Prostate gland (tissue), 2 donors: Measurements from ENCODE around the gene CACNA1F. TPM values are rescaled to one million over a fixed set of nuclear protein-coding genes. Genes with fewer than 3 reads are reported as not detected.

Source experiments
- DNase-seq: peaks from one replicate; pipeline ENCODE4 v3.0.0-alpha.2; 2019; ENCODE audit warnings: low spot score
- H3K27ac ChIP-seq, 2 donors: fragments of 200-600 bp; sonication (generic); 2 replicates each; pipeline ENCODE4 v1.5.1; 2017 to 2019
- H3K27me3 ChIP-seq: fragments of 200-600 bp; sonication (generic); replicated peaks from 2 replicates; pipeline ENCODE4 v1.5.1; 2019; ENCODE audit not compliant: insufficient read depth
- H3K36me3 ChIP-seq, 2 donors: fragments of 200-600 bp; sonication (generic); 1 replicate in 1 of 2; 2 replicates in 1 of 2; pipeline versions ENCODE4 v1.5.1 to v1.8.1; 2017 to 2019
- H3K4me1 ChIP-seq: fragments of 200-600 bp; sonication (generic); replicated peaks from 2 replicates; pipeline ENCODE4 v1.5.1; 2019
- H3K4me3 ChIP-seq, 2 donors: fragments of 200-600 bp; sonication (generic); 2 replicates each; pipeline ENCODE4 v1.5.1; 2017 to 2019
- H3K9me3 ChIP-seq: fragments of 200-600 bp; sonication (generic); 2 replicates; pipeline ENCODE4 v1.5.1; 2017
- POLR2A ChIP-seq: fragments of 450-650 bp; IDR thresholded peaks from one replicate; pipeline ENCODE4 v1.6.1; 2016; ENCODE audit warnings: antibody characterized with exemption, mild to moderate bottlenecking
- POLR2AphosphoS5 ChIP-seq: sonication (generic); formaldehyde crosslinking; IDR thresholded peaks from one replicate; pipeline ENCODE4 v1.6.1; 2017; ENCODE audit warnings: antibody characterized with exemption
- WGBS: methylation state at CpG from one replicate; pipeline ENCODE4 v1.1.5; 2018; 5-methylcytosine and 5-hydroxymethylcytosine counted together
- intact Hi-C: fragments of 100-400 bp; cut with DNase I; formaldehyde crosslinking; loops from one replicate; pipeline ENCODE4 v1.14.2; 2022
- total RNA-seq, 2 donors: library from RNA; depleted of rRNA; stranded (reverse); fragments of >200 nt; gene quantifications; one replicate each; pipeline ENCODE4 v1.1.0, GENCODE V29; 2016
- TF ChIP-seq, protein P1 (sequence below), 4 experiments: fragments of 200-600 bp in 2 of 4; fragments of 450-650 bp in 2 of 4; sonication (generic) in 2 of 4; IDR thresholded peaks; 1 replicate in 3 of 4; 2 replicates in 1 of 4; pipeline ENCODE4 v1.5.1; 2016 to 2019; ENCODE audit warnings: antibody characterized with exemption in 4 of 4, mild to moderate bottlenecking in 2 of 4, moderate library complexity in 2 of 4

Gene CACNA1F
- total RNA-seq, 2 donors from 2014 or later: 0.17 TPM; not detected in 1

DNA sequence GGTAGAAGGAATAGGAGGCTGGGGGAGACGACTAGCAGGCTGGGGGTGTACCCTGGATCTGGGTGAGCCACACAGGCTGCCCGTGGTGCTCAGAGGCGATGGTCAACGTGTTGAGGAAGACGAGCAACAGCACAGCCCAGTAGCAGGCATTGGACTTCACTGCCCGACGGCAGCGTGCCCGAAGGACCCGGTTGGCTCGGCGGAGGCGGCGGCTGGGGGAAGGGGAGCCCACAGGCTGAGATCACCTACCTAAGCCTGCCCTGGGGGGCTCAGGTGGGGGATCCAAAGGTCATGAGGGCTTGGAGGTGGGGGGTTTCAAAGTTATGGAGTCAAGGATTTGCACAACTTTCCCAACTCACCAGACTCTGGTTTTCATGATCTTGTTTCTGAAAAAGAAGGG, 7.3 kb downstream of the CACNA1F start:
- Histone ChIP-seq H3K4me1 (no peaks in the 10 kb centered on the region), H3K36me3 (no peaks in the 10 kb centered on the region), H3K4me3 (no peak overlapping the region), H3K27ac (no peak overlapping the region), H3K27me3 (no peaks in the 10 kb centered on the region), H3K9me3 (no peaks in the 10 kb centered on the region)
- intact Hi-C loops: no loop called here
- WGBS: 76% methylated on average over 13 of the region's 14 CpGs
- TF ChIP-seq POLR2AphosphoS5: no peak
- TF ChIP-seq, protein P1, sequence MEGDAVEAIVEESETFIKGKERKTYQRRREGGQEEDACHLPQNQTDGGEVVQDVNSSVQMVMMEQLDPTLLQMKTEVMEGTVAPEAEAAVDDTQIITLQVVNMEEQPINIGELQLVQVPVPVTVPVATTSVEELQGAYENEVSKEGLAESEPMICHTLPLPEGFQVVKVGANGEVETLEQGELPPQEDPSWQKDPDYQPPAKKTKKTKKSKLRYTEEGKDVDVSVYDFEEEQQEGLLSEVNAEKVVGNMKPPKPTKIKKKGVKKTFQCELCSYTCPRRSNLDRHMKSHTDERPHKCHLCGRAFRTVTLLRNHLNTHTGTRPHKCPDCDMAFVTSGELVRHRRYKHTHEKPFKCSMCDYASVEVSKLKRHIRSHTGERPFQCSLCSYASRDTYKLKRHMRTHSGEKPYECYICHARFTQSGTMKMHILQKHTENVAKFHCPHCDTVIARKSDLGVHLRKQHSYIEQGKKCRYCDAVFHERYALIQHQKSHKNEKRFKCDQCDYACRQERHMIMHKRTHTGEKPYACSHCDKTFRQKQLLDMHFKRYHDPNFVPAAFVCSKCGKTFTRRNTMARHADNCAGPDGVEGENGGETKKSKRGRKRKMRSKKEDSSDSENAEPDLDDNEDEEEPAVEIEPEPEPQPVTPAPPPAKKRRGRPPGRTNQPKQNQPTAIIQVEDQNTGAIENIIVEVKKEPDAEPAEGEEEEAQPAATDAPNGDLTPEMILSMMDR (IDR thresholded peaks at IDR 0.05): no peak
- TF ChIP-seq POLR2A: no peak
- DNase-seq: no peak

DNA sequence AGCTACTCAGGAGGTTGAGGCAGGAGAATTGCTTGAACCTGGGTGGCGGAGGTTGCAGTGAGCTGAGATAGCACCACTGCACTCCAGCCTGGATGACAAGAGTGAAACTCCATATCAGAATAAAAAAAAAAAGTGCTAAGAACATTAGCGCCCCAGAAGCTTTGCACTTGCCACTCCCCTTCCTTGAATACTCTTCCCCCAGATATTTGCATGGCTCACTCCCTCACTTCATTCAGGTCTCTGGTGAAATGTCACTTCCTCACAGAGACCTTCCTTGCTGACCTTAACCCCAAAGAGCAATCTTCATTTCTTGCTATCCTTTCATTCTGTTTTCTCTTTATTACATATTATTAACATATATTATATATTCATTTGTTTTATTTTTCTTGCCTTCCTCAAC, 11.3 kb downstream of the CACNA1F start:
- Histone ChIP-seq H3K9me3 (no peaks in the 10 kb centered on the region), H3K27ac (no peak overlapping the region), H3K4me3 (no peak overlapping the region), H3K36me3 (no peaks in the 10 kb centered on the region), H3K4me1 (no peaks in the 10 kb centered on the region), H3K27me3 (no peaks in the 10 kb centered on the region)
- intact Hi-C loops: no loop called here
- WGBS: 92% methylated on average over 2 of the region's 2 CpGs
- no peak for DNase-seq
- TF ChIP-seq POLR2AphosphoS5 (no peak), POLR2A (no peak)
- TF ChIP-seq, protein P1 (IDR thresholded peaks at IDR 0.05): no peak

DNA sequence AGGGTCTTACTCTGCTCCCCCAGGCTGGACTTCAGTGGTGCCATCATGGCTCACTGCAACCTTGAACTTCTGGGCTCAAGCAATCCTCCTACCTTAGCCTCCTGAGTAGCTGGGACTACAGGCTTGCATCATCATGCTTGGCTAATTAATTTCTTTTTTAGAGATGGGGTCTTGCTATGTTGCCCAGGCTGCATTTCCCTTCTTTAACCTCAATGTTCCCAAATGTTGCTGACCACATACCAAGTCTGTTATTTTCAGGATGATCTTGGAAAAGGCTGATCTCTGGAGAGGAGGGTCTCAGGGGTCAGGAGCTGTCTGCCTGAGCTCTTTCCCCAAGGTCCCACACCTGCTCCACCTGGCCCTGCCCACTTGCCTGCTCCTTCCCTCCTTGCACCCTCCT, 13.0 kb downstream of the CACNA1F start:
- no peak for TF ChIP-seq POLR2AphosphoS5
- no peak for TF ChIP-seq POLR2A
- TF ChIP-seq, protein P1 (IDR thresholded peaks at IDR 0.05): no peak
- DNase-seq: no peak
- H3K4me3 ChIP-seq: no peak overlapping the region
- no peak overlapping the region for H3K27ac ChIP-seq
- intact Hi-C loops: no loop called here
- no peaks in the 10 kb centered on the region for H3K4me1 ChIP-seq
- H3K9me3 ChIP-seq: no peaks in the 10 kb centered on the region
- H3K36me3 ChIP-seq: no peaks in the 10 kb centered on the region
- H3K27me3 ChIP-seq: no peaks in the 10 kb centered on the region

DNA sequence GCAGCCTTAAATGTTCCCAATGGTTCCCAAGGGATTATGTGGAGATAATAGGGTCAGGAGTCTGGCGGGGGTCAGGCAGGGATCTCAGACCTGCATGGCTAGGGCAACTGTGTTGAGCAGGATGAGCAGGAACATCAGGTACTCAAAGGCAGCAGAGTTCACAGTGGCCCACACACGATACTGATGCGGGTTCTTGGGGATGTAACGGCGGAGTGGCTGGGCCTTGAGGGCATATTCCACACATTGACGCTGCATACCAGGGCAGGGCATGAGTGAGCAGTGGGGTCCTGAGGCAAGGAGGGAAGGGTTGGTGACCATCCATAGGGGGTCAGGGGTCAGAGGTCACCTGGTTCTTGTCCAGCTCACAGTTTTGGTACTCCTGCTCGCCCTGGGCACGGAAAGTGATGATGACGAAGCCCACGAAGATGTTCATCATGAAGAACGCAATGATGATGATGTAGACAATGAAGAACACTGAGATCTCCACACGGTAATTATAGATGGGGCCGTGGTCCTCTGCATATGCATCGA, 18.1 kb downstream of the CACNA1F start:
- Histone ChIP-seq H3K27me3 (no peaks in the 10 kb centered on the region), H3K4me3 (no peak overlapping the region), H3K27ac (no peak overlapping the region), H3K4me1 (no peaks in the 10 kb centered on the region), H3K36me3 (no peaks in the 10 kb centered on the region), H3K9me3 (no peaks in the 10 kb centered on the region)
- no peak for DNase-seq
- TF ChIP-seq, protein P1 (IDR thresholded peaks at IDR 0.05): no peak
- TF ChIP-seq POLR2AphosphoS5: no peak
- TF ChIP-seq POLR2A: no peak
- 87% methylated on average over 13 of the region's 14 CpGs for WGBS
- intact Hi-C loops: no loop called here

DNA sequence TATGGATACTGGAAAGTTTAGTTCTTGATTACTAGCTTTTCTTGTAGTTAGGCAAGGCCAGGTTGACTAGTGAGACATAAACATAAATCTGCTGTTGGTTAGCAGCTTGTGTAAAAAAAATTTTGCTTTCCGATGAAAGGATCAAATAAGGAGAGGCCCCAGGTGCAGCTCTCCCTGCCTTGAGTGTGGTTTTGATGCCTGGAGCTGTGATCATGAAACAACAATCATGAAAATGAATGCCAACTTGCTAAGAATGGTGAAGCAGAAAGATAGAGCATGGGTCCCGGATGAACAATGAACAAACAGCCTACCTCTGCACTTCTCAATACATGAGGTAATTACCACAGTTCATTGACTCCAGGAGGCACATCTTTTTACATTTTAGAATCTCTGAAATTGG, 18.7 kb downstream of the CACNA1F start:
- TF ChIP-seq, protein P1 (IDR thresholded peaks at IDR 0.05): no peak
- no peak for TF ChIP-seq POLR2A
- TF ChIP-seq POLR2AphosphoS5: no peak
- intact Hi-C loops: no loop called here
- Histone ChIP-seq H3K27me3 (no peaks in the 10 kb centered on the region), H3K9me3 (no peaks in the 10 kb centered on the region), H3K27ac (no peak overlapping the region), H3K4me1 (no peaks in the 10 kb centered on the region), H3K36me3 (no peaks in the 10 kb centered on the region), H3K4me3 (no peak overlapping the region)
- WGBS: 65% methylated on average over 2 of the region's 2 CpGs
- no peak for DNase-seq
